WTC11 (cell line): ENCODE results near the gene GALNT2. TPM values are rescaled to one million over a fixed set of nuclear protein-coding genes. Genes with fewer than 3 reads are reported as not detected.

Experiments
- ATAC-seq: fragments of 200-7000 bp; cut with Tn5 transposase; 2 replicates; pipeline ENCODE4 v1.10.0; 2021; ENCODE audit warnings: mild to moderate bottlenecking, moderate library complexity
- CTCF ChIA-PET: fragments of 300-600 bp; sonication (Branson Sonifier 250); formaldehyde crosslinking; loops from one replicate; lab custom pipeline; 2021; ENCODE audit warnings: antibody characterized with exemption; lab: Charles Lee
- POLR2A ChIA-PET: fragments of 350-600 bp; sonication (Branson Sonifier 250); formaldehyde crosslinking; loops from one replicate; lab custom pipeline; 2021; ENCODE audit warnings: antibody characterized with exemption; lab: Charles Lee
- DNase-seq: peaks from one replicate; pipeline ENCODE4 v3.0.0; 2021; ENCODE audit warnings: low spot score
- H3K27ac Mint-ChIP-seq: 2 replicates; pipeline ENCODE4 v1.8.0; 2021; ENCODE audit warnings: mixed read lengths
- H3K27me3 Mint-ChIP-seq: 2 replicates; pipeline ENCODE4 v1.8.0; 2021; ENCODE audit warnings: low read depth, mild to moderate bottlenecking, moderate library complexity, mixed read lengths
- H3K36me3 Mint-ChIP-seq: 2 replicates; pipeline ENCODE4 v1.8.0; 2021; ENCODE audit warnings: mixed read lengths
- H3K4me1 Mint-ChIP-seq: 2 replicates; pipeline ENCODE4 v1.8.0; 2022; ENCODE audit warnings: mixed read lengths
- H3K4me3 Mint-ChIP-seq: 2 replicates; pipeline ENCODE4 v1.8.0; 2021; ENCODE audit warnings: mild to moderate bottlenecking, moderate library complexity, mixed read lengths
- H3K9me3 Mint-ChIP-seq: 2 replicates; pipeline ENCODE4 v1.8.0; 2021; ENCODE audit warnings: mixed read lengths
- CBFB ChIP-seq: sonication (generic); formaldehyde crosslinking; IDR thresholded peaks from 2 replicates; pipeline ENCODE4 v1.8.1; 2022; ENCODE audit warnings: mild to moderate bottlenecking, low read depth, missing genetic modification reagents
- ELF4 ChIP-seq: sonication (generic); formaldehyde crosslinking; IDR thresholded peaks from 2 replicates; pipeline ENCODE4 v1.8.1; 2022; ENCODE audit warnings: low read depth, mild to moderate bottlenecking, moderate library complexity, missing genetic modification reagents
- ETV6 ChIP-seq: sonication (generic); formaldehyde crosslinking; IDR thresholded peaks from 2 replicates; pipeline ENCODE4 v1.8.1; 2022; ENCODE audit warnings: mild to moderate bottlenecking, missing genetic modification reagents
- NR1H2 ChIP-seq: sonication (generic); formaldehyde crosslinking; IDR thresholded peaks from 2 replicates; pipeline ENCODE4 v1.9.0; 2021; ENCODE audit warnings: mild to moderate bottlenecking, moderate library complexity, missing genetic modification reagents
- NR2C2 ChIP-seq: sonication (generic); formaldehyde crosslinking; IDR thresholded peaks from 2 replicates; pipeline ENCODE4 v1.8.0; 2022; ENCODE audit warnings: mild to moderate bottlenecking, missing genetic modification reagents
- SOX15 ChIP-seq: fragments of 250-450 bp; sonication (Bioruptor Pico); IDR thresholded peaks from 2 replicates; pipeline ENCODE4 v1.9.0; 2021; ENCODE audit warnings: mild to moderate bottlenecking
- SP1 ChIP-seq: sonication (generic); formaldehyde crosslinking; conservative IDR thresholded peaks from 2 replicates; pipeline ENCODE4 v1.8.1; 2022; ENCODE audit warnings: missing genetic modification reagents
- ZMAT4 ChIP-seq: fragments of 250-450 bp; sonication (Bioruptor Pico); IDR thresholded peaks from 2 replicates; pipeline ENCODE4 v1.9.0; 2021; ENCODE audit warnings: mild to moderate bottlenecking
- ZNF121 ChIP-seq: sonication (generic); formaldehyde crosslinking; IDR thresholded peaks from 2 replicates; pipeline ENCODE4 v1.8.0; 2023; ENCODE audit warnings: missing genetic modification reagents
- ZNF138 ChIP-seq: sonication (generic); formaldehyde crosslinking; conservative IDR thresholded peaks from 2 replicates; pipeline ENCODE4 v1.8.1; 2022; ENCODE audit warnings: mild to moderate bottlenecking, moderate library complexity, missing genetic modification reagents
- ZNF263 ChIP-seq: sonication (generic); formaldehyde crosslinking; IDR thresholded peaks from 2 replicates; pipeline ENCODE4 v1.8.1; 2022; ENCODE audit warnings: low read depth, mild to moderate bottlenecking, moderate library complexity, missing genetic modification reagents
- ZNF532 ChIP-seq: fragments of 250-450 bp; sonication (Bioruptor Pico); IDR thresholded peaks from 2 replicates; pipeline ENCODE4 v1.9.0; 2021; ENCODE audit warnings: mild to moderate bottlenecking, borderline replicate concordance
- total RNA-seq: library from RNA; stranded (reverse); gene quantifications from 3 replicates; pipeline ENCODE4 v1.2.3, GENCODE V29; 2021
- TF ChIP-seq, protein P1 (sequence below): sonication (generic); formaldehyde crosslinking; conservative IDR thresholded peaks from 2 replicates; pipeline ENCODE4 v1.8.1; 2023; ENCODE audit warnings: mild to moderate bottlenecking, low read depth, missing genetic modification reagents, moderate library complexity
- TF ChIP-seq, protein P2 (sequence below): sonication (generic); formaldehyde crosslinking; IDR thresholded peaks from 2 replicates; pipeline ENCODE4 v1.8.0; 2023; ENCODE audit warnings: missing genetic modification reagents, mild to moderate bottlenecking, borderline replicate concordance
- TF ChIP-seq, protein P3 (sequence below): sonication (generic); formaldehyde crosslinking; IDR thresholded peaks from 2 replicates; pipeline ENCODE4 v1.8.0; 2022; ENCODE audit warnings: mild to moderate bottlenecking, missing genetic modification reagents
- TF ChIP-seq, protein P4 (sequence below): sonication (generic); formaldehyde crosslinking; IDR thresholded peaks from 2 replicates; pipeline ENCODE4 v1.8.1; 2023; ENCODE audit warnings: mild to moderate bottlenecking, missing genetic modification reagents, borderline replicate concordance

GALNT2 gene
- total RNA-seq, 1 experiment from 2014 or later: 74.8 TPM

GRCh38 chr1:230122366-230123279 is 55.6 kb downstream of the GALNT2 start (continued):
- no peak for TF ChIP-seq ZNF532 (CRISPR knock-in tag)

- Mint-ChIP-seq H3K4me1 (peaks cover 66% of the 10 kb centered on the region), H3K4me3 (no peak overlapping the region), H3K27ac (peak overlapping the region; percentile 42; the same call in 1 of the 2 replicates), H3K9me3 (no peaks in the 10 kb centered on the region), H3K36me3 (no peaks in the 10 kb centered on the region), H3K27me3 (no peaks in the 10 kb centered on the region)
- ChIA-PET CTCF (no interaction called here), POLR2A (no interaction called here)
- ATAC-seq (no peak), DNase-seq (no peak)
- TF ChIP-seq, protein P1, sequence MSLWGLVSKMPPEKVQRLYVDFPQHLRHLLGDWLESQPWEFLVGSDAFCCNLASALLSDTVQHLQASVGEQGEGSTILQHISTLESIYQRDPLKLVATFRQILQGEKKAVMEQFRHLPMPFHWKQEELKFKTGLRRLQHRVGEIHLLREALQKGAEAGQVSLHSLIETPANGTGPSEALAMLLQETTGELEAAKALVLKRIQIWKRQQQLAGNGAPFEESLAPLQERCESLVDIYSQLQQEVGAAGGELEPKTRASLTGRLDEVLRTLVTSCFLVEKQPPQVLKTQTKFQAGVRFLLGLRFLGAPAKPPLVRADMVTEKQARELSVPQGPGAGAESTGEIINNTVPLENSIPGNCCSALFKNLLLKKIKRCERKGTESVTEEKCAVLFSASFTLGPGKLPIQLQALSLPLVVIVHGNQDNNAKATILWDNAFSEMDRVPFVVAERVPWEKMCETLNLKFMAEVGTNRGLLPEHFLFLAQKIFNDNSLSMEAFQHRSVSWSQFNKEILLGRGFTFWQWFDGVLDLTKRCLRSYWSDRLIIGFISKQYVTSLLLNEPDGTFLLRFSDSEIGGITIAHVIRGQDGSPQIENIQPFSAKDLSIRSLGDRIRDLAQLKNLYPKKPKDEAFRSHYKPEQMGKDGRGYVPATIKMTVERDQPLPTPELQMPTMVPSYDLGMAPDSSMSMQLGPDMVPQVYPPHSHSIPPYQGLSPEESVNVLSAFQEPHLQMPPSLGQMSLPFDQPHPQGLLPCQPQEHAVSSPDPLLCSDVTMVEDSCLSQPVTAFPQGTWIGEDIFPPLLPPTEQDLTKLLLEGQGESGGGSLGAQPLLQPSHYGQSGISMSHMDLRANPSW (CRISPR knock-in tag): no peak
- TF ChIP-seq ZMAT4 (CRISPR knock-in tag): no peak
- TF ChIP-seq, protein P2, sequence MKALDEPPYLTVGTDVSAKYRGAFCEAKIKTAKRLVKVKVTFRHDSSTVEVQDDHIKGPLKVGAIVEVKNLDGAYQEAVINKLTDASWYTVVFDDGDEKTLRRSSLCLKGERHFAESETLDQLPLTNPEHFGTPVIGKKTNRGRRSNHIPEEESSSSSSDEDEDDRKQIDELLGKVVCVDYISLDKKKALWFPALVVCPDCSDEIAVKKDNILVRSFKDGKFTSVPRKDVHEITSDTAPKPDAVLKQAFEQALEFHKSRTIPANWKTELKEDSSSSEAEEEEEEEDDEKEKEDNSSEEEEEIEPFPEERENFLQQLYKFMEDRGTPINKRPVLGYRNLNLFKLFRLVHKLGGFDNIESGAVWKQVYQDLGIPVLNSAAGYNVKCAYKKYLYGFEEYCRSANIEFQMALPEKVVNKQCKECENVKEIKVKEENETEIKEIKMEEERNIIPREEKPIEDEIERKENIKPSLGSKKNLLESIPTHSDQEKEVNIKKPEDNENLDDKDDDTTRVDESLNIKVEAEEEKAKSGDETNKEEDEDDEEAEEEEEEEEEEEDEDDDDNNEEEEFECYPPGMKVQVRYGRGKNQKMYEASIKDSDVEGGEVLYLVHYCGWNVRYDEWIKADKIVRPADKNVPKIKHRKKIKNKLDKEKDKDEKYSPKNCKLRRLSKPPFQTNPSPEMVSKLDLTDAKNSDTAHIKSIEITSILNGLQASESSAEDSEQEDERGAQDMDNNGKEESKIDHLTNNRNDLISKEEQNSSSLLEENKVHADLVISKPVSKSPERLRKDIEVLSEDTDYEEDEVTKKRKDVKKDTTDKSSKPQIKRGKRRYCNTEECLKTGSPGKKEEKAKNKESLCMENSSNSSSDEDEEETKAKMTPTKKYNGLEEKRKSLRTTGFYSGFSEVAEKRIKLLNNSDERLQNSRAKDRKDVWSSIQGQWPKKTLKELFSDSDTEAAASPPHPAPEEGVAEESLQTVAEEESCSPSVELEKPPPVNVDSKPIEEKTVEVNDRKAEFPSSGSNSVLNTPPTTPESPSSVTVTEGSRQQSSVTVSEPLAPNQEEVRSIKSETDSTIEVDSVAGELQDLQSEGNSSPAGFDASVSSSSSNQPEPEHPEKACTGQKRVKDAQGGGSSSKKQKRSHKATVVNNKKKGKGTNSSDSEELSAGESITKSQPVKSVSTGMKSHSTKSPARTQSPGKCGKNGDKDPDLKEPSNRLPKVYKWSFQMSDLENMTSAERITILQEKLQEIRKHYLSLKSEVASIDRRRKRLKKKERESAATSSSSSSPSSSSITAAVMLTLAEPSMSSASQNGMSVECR (CRISPR knock-in tag): no peak
- no peak for TF ChIP-seq ZNF121 (CRISPR knock-in tag)
- TF ChIP-seq SP1 (CRISPR knock-in tag): no peak
- no peak for TF ChIP-seq CBFB (CRISPR knock-in tag)
- TF ChIP-seq SOX15 (CRISPR knock-in tag): no peak
- TF ChIP-seq, protein P3, sequence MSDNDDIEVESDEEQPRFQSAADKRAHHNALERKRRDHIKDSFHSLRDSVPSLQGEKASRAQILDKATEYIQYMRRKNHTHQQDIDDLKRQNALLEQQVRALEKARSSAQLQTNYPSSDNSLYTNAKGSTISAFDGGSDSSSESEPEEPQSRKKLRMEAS (CRISPR knock-in tag): no peak
- TF ChIP-seq NR2C2 (CRISPR knock-in tag): no peak
- TF ChIP-seq ETV6 (CRISPR knock-in tag): no peak
- no peak for TF ChIP-seq NR1H2
- no peak for TF ChIP-seq ELF4
- TF ChIP-seq, protein P4, sequence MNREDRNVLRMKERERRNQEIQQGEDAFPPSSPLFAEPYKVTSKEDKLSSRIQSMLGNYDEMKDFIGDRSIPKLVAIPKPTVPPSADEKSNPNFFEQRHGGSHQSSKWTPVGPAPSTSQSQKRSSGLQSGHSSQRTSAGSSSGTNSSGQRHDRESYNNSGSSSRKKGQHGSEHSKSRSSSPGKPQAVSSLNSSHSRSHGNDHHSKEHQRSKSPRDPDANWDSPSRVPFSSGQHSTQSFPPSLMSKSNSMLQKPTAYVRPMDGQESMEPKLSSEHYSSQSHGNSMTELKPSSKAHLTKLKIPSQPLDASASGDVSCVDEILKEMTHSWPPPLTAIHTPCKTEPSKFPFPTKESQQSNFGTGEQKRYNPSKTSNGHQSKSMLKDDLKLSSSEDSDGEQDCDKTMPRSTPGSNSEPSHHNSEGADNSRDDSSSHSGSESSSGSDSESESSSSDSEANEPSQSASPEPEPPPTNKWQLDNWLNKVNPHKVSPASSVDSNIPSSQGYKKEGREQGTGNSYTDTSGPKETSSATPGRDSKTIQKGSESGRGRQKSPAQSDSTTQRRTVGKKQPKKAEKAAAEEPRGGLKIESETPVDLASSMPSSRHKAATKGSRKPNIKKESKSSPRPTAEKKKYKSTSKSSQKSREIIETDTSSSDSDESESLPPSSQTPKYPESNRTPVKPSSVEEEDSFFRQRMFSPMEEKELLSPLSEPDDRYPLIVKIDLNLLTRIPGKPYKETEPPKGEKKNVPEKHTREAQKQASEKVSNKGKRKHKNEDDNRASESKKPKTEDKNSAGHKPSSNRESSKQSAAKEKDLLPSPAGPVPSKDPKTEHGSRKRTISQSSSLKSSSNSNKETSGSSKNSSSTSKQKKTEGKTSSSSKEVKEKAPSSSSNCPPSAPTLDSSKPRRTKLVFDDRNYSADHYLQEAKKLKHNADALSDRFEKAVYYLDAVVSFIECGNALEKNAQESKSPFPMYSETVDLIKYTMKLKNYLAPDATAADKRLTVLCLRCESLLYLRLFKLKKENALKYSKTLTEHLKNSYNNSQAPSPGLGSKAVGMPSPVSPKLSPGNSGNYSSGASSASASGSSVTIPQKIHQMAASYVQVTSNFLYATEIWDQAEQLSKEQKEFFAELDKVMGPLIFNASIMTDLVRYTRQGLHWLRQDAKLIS (CRISPR knock-in tag): no peak
- no peak for TF ChIP-seq ZNF138 (CRISPR knock-in tag)
- no peak for TF ChIP-seq ZNF263 (CRISPR knock-in tag)
Observed at GRCh38 chr1:230123280-230124185, 56.5 kb downstream of the GALNT2 start.
